GM10266 (cell line): Measurements from ENCODE around the gene N4BP2.

Source experiments
- DNase-seq: peaks from one replicate; pipeline ENCODE4 v3.0.0; 2012; ENCODE audit errors: extremely low spot score
- TF ChIP-seq, protein P1 (sequence below): IDR thresholded peaks from 2 replicates; pipeline ENCODE4 v1.5.1; 2012; ENCODE audit warnings: mild to moderate bottlenecking, low read depth; ENCODE audit not compliant: control insufficient read depth, insufficient read depth; ENCODE audit errors: missing control alignments

Gene N4BP2

DNA sequence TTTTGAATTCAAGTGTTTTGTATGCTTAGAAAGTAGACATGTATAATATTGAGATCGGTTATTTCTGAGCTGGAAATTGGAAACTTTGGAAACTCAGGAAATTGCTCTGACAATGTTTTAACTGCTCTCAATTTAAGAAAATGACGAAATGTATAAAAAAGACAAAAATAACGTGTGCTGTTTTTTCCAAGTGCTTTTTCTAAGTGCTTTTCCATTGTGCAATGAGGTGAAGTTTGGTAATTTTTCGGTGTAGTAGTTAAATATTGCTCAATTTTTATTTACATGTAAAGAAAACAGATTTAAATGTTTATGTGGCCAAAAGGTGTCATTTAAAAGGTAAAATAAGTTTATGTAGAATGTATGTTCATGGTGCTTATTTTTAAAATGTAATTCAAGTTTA is 100.8 kb downstream of the N4BP2 start:
- TF ChIP-seq, protein P1, sequence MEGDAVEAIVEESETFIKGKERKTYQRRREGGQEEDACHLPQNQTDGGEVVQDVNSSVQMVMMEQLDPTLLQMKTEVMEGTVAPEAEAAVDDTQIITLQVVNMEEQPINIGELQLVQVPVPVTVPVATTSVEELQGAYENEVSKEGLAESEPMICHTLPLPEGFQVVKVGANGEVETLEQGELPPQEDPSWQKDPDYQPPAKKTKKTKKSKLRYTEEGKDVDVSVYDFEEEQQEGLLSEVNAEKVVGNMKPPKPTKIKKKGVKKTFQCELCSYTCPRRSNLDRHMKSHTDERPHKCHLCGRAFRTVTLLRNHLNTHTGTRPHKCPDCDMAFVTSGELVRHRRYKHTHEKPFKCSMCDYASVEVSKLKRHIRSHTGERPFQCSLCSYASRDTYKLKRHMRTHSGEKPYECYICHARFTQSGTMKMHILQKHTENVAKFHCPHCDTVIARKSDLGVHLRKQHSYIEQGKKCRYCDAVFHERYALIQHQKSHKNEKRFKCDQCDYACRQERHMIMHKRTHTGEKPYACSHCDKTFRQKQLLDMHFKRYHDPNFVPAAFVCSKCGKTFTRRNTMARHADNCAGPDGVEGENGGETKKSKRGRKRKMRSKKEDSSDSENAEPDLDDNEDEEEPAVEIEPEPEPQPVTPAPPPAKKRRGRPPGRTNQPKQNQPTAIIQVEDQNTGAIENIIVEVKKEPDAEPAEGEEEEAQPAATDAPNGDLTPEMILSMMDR, result no peak
- no peak for DNase-seq

DNA sequence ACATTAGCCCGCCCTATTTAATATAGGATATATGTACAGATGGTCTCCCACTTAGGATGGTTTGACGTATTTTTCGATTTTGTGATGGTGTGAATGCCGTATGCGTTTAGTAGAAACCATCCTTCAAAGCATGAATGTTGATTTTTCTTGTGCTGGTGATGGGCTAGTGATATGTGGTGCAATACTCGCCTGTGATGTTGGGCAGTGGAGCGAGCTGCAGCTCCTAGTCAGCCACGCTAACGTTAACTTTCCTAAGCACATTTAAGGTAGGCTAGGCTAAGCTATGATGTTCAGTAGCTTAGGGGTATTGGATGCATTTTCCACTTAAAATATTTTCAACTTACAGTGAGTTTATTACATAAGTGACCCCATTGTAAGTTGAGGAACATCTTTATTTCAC is 103.6 kb downstream of the N4BP2 start:
- no peak for DNase-seq
- TF ChIP-seq, protein P1, result no peak

DNA sequence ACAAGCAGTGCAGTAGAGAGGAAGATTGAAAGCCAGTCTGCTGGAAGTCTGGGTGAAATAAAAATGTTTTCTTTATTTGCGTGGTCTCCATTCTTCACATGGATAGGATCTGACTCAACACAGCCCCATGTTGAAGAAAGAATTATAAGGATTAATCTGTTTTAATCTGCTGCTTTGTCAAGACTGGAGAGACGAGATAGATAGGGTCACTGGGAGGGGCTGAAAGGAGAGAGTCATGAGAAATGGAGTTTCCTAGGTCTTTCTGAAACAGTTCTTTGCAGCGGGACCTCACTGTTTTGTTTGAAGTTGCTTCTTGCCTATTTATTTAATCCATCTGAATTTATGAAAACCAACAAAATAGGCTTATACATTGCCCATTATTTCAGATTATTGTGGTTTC is 107.8 kb downstream of the N4BP2 start:
- no peak for DNase-seq
- TF ChIP-seq, protein P1, result no peak

DNA sequence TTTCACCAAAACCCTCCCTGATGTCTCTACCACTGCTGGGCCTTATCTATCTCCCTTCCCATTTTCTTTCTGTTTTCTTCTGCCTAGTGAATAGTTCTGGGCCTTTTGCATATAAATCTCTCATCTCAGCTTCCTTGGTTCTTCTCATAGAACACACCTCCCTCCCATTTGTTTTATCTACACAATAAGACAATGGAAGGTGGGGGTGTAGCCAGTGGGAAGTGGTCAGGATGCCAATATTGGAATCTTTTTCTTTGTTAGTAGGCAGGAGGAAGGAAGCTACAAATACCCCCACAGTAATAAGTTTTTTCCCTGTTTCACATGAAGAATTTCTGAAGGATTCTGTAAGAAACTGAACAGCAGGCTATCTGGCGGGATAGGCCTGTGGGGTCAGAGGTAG is 109.3 kb downstream of the N4BP2 start:
- TF ChIP-seq, protein P1, result no peak
- DNase-seq, result no peak

DNA sequence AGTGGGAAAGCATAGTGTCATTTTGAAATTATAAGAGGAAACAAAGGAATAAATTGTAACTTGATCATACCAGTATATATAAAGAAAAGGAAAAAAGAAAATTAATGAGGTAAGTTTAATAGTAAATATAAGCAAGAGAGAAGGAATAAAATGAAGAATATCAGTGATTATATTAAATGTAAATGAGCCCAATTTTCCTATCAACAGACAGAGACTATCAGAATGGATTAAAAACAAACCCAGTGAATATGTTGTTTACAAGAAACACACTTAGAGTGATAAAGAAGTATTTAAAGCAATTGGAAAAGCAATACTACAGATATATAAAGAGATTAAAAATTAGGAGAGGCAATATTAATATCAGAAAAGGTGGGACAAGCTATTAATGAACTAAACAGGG is 111.4 kb downstream of the N4BP2 start:
- DNase-seq, result no peak
- TF ChIP-seq, protein P1, result no peak

DNA sequence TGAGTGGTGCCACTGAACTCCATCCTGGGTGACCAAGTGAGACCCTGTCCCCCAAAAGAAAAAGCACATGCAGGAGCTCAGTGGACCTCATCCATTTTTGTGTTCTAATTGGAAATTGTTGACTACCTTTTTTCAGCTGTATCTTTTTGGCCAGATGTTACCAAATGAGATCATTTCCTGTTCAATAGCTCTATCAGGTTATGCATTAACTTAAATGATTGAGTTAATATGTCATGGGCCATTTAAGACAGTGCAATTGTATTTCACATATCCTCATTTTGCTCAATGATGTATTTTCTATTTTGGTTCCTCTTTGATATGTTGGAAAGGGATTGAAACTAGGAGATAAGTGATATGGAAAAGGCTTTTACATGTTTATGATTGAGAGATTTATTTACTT is 113.9 kb downstream of the N4BP2 start:
- TF ChIP-seq, protein P1, result no peak
- DNase-seq, result no peak

DNA sequence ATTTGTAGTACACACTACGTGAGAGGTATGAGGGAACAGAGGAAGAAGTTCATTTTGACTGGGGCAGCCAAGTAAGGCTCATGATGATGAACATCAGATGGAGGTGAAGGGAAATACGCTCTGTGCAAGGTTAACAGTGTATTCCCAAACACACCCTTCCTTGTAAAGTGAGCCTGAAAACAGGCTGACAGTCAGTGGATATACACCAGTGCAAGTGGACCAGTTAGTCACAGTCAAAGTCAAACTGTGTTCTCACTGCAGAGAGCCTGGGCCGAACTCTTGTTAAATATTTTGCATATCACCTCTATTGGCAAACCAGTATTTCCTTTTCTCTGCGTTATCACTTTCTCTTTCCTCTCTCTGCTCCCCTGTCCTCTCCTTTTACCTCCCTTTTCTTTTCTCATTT is 116.8 kb downstream of the N4BP2 start:
- TF ChIP-seq, protein P1, result no peak
- DNase-seq, result peak; percentile 35
